NOMO-1 (cell line): ENCODE results near the gene HDGF.

Source experiments
- DNase-seq, 2 experiments: peaks; one replicate each; lab custom pipeline; 2025; ENCODE audit not compliant: unreplicated experiment in 2 of 2; lab: John Stamatoyannopoulos, UW

The HDGF gene

GRCh38 chr1:156727492-156727891, 24.0 kb downstream of the HDGF start:
- peak in 1 of 2 experiments; percentile 6 for DNase-seq

- peak; percentile 32 to 76 for DNase-seq
Measured at GRCh38 chr1:156726549-156727226, 24.8 kb downstream of the HDGF start.

GRCh38 chr1:156725683-156726280, 25.7 kb downstream of the HDGF start:
- DNase-seq: peak; percentile 82 to 93

- DNase-seq: no peak
Measured at GRCh38 chr1:156721535-156721934, 29.9 kb downstream of the HDGF start.

GRCh38 chr1:156721131-156721530, 30.3 kb downstream of the HDGF start:
- no peak for DNase-seq

- DNase-seq: no peak
Measured at GRCh38 chr1:156717351-156717750, 34.1 kb downstream of the HDGF start.

GRCh38 chr1:156714830-156715229, 36.6 kb downstream of the HDGF start:
- no peak for DNase-seq

- DNase-seq: no peak
Measured at GRCh38 chr1:156712626-156713025, 38.8 kb downstream of the HDGF start.

GRCh38 chr1:156711011-156711817, 40.3 kb downstream of the HDGF start:
- no peak for DNase-seq

GRCh38 chr1:156709757-156710489, 41.6 kb downstream of the HDGF start:
- no peak for DNase-seq

GRCh38 chr1:156709031-156709430, 42.4 kb downstream of the HDGF start:
- no peak for DNase-seq

- DNase-seq: no peak
Measured at GRCh38 chr1:156708218-156708661, 43.2 kb downstream of the HDGF start.

GRCh38 chr1:156707417-156708217, 43.9 kb downstream of the HDGF start:
- DNase-seq: no peak

GRCh38 chr1:156706657-156707416, 44.6 kb downstream of the HDGF start:
- DNase-seq: no peak

- peak in 1 of 2 experiments; percentile 33 for DNase-seq
Measured at GRCh38 chr1:156705918-156706656, 45.4 kb downstream of the HDGF start.

GRCh38 chr1:156705321-156705917, 46.1 kb downstream of the HDGF start, which contains the start of gene CRABP2:
TSS of gene CRABP2 (minus strand) at chr1:156705583. CDS start at chr1:156705446, 137 bp downstream.
- peak in 1 of 2 experiments; percentile 20 for DNase-seq

- peak in 1 of 2 experiments; percentile 9 for DNase-seq
Measured at GRCh38 chr1:156704930-156705320, 46.5 kb downstream of the HDGF start.

- no peak for DNase-seq
Measured at GRCh38 chr1:156704166-156704711, 47.2 kb downstream of the HDGF start.
